HuH-7 (cell line): ENCODE data around the gene EIF3I.
"Not testable (repeated sequence)": the region's sequence is repeated elsewhere in the genome, so short reads cannot be mapped to it uniquely, and the experiment has no call there.

Experiments used
- DNase-seq: peaks from one replicate; pipeline ENCODE4 v3.0.0; 2011; ENCODE audit warnings: low spot score

Gene EIF3I

GRCh38 chr1:32232558-32233304 lies 10.5 kb downstream of the EIF3I start:
- no peak for DNase-seq

- no peak for DNase-seq
Measured at GRCh38 chr1:32234792-32235191, 12.6 kb downstream of the EIF3I start.

- no peak for DNase-seq
Measured at GRCh38 chr1:32239337-32239736, 17.1 kb downstream of the EIF3I start.

DNA sequence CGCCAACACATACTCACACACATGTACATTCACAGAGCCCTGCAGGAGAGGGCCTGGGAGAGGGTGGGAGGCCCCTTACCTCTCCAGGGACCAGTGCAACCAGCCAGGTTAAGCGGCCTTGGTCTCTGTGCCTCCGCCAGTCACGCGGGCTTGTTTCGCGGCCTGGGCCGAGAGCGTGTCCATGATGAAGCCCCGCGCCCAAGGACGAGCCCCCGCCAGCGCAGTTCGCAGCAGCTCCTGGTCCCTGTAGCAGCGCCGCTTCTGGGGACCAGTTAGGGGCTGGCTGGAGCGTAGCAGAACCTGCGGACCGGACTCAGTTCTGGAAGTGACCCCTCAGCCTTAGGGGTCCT lies 17.6 kb downstream of the EIF3I start:
- no peak for DNase-seq

GRCh38 chr1:32240140-32240951 lies 18.1 kb downstream of the EIF3I start:
- DNase-seq = peak; percentile 68

GRCh38 chr1:32241001-32241763 lies 19.0 kb downstream of the EIF3I start:
- DNase-seq = no peak

- DNase-seq = no peak
Measured at GRCh38 chr1:32242341-32242851, 20.2 kb downstream of the EIF3I start.

DNA sequence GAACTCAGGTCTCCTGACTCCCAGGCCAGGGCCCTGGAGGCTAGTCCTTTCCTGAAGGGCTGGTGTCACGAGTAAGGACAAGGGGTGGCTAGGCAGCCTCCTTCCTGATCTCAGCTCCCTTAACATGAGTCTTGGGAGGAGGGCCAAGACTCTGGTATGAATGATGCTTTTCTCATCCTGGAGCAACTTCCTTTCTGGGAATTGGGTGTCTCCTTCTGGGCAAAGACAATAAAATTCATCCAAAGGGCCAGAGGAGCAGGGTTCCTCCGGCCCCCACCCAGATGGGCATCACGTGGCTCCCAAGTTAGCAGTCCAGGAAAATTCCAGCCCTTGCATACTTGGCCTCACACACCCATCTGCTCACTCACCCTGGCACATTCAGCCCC lies 24.7 kb downstream of the EIF3I start, which contains the start of gene FAM167B:
FAM167B (plus strand) TSS at position 335 of the 386 bp plus-strand sequence. CDS start 200 bp downstream, outside the sequence.
- DNase-seq = no peak

- no peak for DNase-seq
Measured at GRCh38 chr1:32247452-32247851, 25.2 kb downstream of the EIF3I start.

GRCh38 chr1:32247983-32248889 lies 26.0 kb downstream of the EIF3I start:
- DNase-seq = peak; percentile 85

GRCh38 chr1:32249831-32250525 lies 27.8 kb downstream of the EIF3I start:
- no peak for DNase-seq

DNA sequence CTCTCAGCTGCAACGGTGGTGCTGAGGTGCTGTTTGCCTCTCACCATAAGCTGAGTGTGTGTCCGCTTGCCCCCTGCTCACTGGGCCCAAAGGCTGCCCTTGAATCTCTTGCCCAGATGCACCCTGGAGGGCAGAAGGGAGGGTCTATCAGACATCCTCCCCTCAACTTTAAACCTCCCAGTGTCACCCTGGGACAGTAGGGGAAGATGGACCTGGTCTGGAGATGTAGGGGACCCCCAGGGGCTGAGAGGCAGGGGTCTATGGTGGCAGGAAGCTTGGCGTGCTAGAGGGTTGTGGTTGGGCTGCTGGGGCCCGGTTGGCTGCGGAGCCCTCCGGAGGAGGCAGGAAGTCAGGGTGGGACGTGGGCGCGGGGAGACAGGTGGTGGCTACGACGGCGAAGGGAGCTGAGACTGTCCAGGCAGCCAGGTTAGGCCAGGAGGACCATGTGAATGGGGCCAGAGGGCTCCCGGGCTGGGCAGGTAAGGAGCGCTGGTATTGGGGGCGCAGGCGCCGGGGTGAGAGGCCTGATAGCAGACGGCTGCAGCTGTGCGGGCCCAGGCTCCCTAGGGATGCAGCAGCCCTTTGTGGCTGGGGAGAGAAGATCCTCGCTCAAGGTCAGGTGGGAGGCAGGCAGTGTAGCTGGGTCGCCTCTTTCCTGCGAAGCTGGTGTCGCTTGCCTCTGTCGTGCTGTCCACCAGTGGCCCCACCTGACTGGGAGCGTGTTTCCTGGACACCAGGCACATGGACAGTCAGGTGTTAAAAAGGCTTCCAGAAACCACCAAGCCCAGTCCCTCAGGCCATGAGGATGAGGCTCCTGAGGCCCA lies 28.9 kb downstream of the EIF3I start, which contains the start of gene LCK:
LCK (plus strand) TSS at position 373 of the 824 bp plus-strand sequence. CDS start 23,065 bp downstream, outside the sequence.
- no peak for DNase-seq

DNA sequence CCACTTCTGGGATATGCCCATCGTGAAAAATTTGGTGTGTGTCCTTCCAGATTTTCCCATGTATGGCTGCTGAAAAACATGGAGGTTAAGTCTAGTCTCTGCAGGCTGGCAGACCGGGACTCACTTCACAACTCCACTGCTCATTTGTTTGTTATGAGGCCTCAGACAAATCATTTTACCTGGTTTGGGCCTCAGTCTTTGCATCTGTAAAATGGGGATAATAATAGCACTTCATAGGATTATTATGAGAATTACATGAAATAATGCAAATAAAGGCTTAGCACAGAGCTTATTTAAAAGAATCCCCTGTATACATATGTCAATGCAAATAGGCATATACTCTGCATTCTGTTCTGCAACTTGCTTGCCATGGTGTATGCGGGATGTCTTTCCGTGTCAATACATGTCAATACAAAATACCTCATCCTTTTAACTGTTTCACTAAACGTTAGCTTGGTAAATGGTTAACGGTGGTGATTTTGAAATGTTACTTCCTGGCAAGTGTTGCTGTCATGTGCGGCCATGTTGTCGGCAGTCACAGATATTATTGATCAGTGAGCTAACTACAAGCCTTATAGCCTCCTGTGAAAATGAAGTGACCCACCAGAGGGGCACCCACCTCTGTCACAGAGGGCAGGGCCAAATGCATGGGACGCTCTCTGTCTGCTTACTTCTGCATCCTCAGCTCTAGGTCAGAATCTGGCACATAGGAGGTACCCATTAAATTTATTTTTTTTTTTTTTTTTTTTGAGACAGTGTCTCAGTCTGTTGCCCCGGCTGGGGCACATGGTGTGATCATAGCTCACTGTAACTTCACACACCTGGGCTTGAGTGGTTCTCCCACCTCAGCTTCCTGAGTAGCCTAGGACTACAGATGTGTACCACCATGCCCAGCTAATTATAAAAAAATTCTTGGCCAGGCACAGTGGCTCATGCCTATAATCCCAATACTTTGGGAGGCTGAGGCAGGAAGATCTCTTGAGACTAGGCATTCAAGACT lies 33.2 kb downstream of the EIF3I start:
- DNase-seq = no peak

GRCh38 chr1:32256473-32257226 lies 34.4 kb downstream of the EIF3I start:
- DNase-seq = no peak

DNA sequence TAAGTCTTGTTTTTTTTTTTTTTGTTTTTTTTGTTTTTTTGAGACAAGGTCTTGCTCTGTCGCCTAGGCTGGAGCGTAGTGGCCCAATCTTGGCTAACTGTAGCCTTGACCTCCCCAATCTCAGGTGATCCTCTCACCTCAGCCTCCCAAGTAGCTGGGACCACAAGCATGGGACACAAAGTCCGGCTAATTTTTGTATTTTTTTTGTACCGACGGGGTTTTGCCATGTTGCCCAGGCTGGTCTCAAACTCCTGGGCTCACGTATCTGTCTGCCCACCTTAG lies 35.0 kb downstream of the EIF3I start:
- no peak for DNase-seq

DNA sequence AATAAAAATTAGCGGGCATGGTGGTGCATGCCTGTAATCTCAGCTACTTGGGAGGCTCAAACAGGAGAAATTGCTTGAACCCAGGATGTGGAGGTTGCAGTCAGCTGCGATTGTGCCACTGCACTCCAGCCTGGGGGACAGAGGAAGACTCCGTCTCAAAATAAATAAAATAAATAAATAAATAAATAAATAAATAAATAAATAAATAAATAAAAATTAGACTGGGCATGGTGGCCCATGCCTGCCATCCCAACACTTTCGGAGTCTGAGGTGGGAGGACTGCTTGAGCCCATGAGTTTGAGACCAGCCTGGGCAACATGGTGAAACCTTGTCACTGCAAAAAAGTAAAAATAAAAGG lies 41.0 kb downstream of the EIF3I start:
- not testable (repeated sequence) for DNase-seq

GRCh38 chr1:32263744-32264143 lies 41.5 kb downstream of the EIF3I start:
- no peak for DNase-seq

DNA sequence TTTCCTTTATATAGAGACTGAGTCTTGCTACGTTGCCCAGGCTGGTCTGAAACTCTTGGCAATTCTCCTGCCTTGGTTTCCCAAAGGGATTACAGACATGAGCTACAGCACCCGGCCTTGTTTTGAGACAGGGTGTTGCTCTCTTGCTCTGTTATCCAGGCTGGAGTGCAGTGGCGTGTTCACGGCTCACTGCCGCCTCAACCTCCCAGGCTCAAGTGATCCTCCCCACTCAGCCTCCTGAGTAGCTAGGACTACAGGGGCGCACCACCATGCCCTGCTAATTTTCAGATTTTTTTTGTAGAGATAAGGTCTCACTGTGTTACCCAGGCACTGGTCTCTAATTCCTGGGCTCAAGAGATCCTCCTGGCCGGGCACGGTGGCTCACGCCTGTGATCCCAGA lies 43.6 kb downstream of the EIF3I start:
- no peak for DNase-seq
